ENCODE results near the gene CLCN6. TPM values are rescaled to one million over a fixed set of nuclear protein-coding genes. Genes with fewer than 3 reads are reported as not detected.

Gene CLCN6
- total and polyA plus RNA-seq, 2 donors from 2014 or later: 7.1 to 26.0 TPM

DNA sequence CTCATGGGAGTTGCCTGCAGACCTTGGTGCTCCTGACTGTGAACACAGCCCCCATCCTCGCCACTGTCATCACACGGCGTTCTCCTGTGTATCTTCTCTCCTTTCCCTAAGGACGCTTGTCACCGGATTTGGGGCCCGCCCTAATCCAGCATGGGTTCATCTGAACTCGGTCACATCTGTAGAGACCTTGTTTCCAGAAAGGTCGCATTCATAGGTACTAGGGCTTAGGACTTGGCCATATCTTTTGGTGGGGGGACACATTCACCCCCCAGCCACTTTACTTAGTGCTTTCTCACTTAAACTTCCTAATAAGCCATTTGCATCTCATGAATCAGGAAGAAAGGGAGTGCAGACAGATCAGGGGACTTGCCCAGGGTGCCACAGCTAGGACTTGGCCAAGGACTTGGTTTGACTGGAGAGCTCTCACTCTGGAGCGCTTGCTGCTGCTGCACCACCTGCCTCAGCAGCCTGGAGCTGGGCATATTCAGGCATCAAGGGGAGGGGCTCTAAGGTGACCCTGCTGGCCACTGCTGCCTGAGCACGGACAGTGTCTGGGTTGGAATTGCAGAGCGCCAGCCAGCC, 31.9 kb downstream of the CLCN6 start:
- DNase-seq: no peak
- TF ChIP-seq, protein P1, sequence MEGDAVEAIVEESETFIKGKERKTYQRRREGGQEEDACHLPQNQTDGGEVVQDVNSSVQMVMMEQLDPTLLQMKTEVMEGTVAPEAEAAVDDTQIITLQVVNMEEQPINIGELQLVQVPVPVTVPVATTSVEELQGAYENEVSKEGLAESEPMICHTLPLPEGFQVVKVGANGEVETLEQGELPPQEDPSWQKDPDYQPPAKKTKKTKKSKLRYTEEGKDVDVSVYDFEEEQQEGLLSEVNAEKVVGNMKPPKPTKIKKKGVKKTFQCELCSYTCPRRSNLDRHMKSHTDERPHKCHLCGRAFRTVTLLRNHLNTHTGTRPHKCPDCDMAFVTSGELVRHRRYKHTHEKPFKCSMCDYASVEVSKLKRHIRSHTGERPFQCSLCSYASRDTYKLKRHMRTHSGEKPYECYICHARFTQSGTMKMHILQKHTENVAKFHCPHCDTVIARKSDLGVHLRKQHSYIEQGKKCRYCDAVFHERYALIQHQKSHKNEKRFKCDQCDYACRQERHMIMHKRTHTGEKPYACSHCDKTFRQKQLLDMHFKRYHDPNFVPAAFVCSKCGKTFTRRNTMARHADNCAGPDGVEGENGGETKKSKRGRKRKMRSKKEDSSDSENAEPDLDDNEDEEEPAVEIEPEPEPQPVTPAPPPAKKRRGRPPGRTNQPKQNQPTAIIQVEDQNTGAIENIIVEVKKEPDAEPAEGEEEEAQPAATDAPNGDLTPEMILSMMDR (IDR thresholded peaks at IDR 0.05; ENCODE audit: borderline replicate concordance, extremely low read depth, insufficient read depth): no peak
- H3K27me3 ChIP-seq (ENCODE audit: control insufficient read depth, insufficient read depth, low read length): no peaks in the 10 kb centered on the region
- no peak for FAIRE-seq
- H3K9ac ChIP-seq (ENCODE audit: low read length in 3 of 3): no peak overlapping the region
- no peak overlapping the region for H3K27ac ChIP-seq (ENCODE audit: low read depth in 2 of 2, low read length in 2 of 2)
- no peak overlapping the region for H3K4me3 ChIP-seq (ENCODE audit: low read length in 3 of 3)
- intact Hi-C loops (cut with DNase I): loop anchor here (5.0 kb wide), 1 partner anchor 54 kb away; no protein-coding TSS in a partner anchor
- H3K4me1 ChIP-seq (ENCODE audit: control insufficient read depth in 2 of 3, insufficient read depth in 2 of 3, low read depth in 1 of 3, low read length in 3 of 3): no peaks in the 10 kb centered on the region
- H3K9me3 ChIP-seq (ENCODE audit: control insufficient read depth in 2 of 3, insufficient read depth in 1 of 3, low read length in 3 of 3): no peaks in the 10 kb centered on the region
- H3K36me3 ChIP-seq (ENCODE audit: control insufficient read depth in 2 of 3, insufficient read depth in 3 of 3, low read length in 3 of 3): peaks cover 16 to 76% (median 66%) of the 10 kb centered on the region in 3 donors

DNA sequence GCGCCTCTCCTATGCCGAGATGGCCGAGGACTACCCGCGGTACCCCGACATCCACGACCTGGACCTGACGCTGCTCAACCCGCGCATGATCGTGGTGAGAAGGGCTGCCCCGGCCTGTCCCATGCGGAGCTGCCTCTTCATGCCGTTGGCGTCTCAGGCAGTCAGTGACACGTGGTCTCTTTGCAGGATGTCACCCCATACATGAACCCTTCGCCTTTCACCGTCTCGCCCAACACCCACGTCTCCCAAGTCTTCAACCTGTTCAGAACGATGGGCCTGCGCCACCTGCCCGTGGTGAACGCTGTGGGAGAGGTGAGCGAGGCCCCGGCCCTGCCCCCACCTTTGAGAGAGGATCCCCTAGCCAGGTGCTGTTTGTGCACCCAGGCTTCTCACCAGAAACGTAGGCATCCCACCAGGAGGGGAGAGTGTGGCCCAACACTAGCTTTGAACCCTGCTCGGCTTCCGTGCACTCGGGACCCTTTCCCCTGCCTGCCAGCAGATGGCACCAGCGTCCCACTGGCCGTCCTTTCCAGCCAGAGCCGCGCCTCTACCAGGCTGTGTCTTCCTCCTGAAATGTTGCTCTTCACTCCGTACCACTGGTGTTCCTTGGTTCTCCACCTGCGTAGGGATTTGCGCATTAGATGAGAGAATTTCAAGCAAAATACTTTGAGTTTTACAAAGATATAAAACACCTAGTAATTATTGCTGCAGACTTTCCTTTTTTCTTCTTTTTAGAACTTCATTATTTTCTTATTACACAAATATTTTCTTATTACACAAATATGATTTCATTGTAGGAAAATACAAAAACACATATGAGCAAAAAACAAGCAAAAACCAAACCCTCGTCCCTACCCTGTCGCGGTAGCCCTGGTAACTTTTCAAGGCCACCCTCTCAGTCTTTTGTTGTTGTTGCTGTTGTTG, 32.6 kb downstream of the CLCN6 start:
- H3K9me3 ChIP-seq (ENCODE audit: control insufficient read depth in 2 of 3, insufficient read depth in 1 of 3, low read length in 3 of 3): no peaks in the 10 kb centered on the region
- peaks cover 16 to 70% (median 61%) of the 10 kb centered on the region in 3 donors for H3K36me3 ChIP-seq (ENCODE audit: control insufficient read depth in 2 of 3, insufficient read depth in 3 of 3, low read length in 3 of 3)
- H3K9ac ChIP-seq (ENCODE audit: low read length in 3 of 3): no peak overlapping the region
- no peak overlapping the region for H3K27ac ChIP-seq (ENCODE audit: low read depth in 2 of 2, low read length in 2 of 2)
- no peaks in the 10 kb centered on the region for H3K4me1 ChIP-seq (ENCODE audit: control insufficient read depth in 2 of 3, insufficient read depth in 2 of 3, low read depth in 1 of 3, low read length in 3 of 3)
- TF ChIP-seq, protein P1 (IDR thresholded peaks at IDR 0.05; ENCODE audit: borderline replicate concordance, extremely low read depth, insufficient read depth): peak; percentile 91
- H3K27me3 ChIP-seq (ENCODE audit: control insufficient read depth, insufficient read depth, low read length): no peaks in the 10 kb centered on the region
- DNase-seq (peak; percentile 57 to 90 (median 72)), FAIRE-seq (no peak)
- H3K4me3 ChIP-seq (ENCODE audit: low read length in 3 of 3): no peak overlapping the region
- intact Hi-C loops (cut with DNase I): loop anchor here (5.0 kb wide), 1 partner anchor 54 kb away; no protein-coding TSS in a partner anchor

DNA sequence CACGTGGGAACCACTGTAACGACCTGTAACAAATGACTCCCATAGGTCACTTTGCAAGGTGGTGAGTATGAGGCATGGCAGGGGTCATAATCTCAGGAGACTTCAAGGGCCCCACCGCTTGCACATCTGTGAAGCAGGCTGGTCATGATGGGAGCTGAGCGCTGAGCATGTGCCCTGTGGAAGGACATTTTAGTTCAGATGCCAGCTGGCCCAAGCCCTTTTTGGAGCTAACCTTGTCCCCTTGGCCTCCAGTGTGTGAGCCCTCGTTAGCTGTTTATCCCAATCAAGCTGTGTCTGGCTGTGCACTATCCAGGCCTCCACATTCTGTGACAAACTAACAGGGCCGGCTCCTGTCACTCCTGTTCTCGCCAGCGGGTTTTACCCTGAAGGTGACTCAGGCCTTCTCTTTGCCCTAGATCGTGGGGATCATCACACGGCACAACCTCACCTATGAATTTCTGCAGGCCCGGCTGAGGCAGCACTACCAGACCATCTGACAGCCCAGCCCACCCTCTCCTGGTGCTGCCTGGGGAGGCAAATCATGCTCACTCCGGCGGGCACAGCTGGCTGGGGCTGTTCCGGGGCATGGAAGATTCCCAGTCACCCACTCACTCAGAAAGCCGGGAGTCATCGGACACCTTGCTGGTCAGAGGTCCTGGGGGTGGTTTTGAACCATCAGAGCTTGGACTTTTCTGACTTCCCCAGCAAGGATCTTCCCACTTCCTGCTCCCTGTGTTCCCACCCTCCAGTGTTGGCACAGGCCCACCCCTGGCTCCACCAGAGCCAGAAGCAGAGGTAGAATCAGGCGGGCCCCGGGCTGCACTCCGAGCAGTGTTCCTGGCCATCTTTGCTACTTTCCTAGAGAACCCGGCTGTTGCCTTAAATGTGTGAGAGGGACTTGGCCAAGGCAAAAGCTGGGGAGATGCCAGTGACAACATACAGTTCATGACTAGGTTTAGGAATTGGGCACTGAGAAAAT, 34.0 kb downstream of the CLCN6 start:
- DNase-seq (peak in 1 of 5 donors; percentile 54), FAIRE-seq (no peak)
- TF ChIP-seq, protein P1 (IDR thresholded peaks at IDR 0.05; ENCODE audit: borderline replicate concordance, extremely low read depth, insufficient read depth): no peak
- Histone ChIP-seq H3K4me1 (ENCODE audit: control insufficient read depth in 2 of 3, insufficient read depth in 2 of 3, low read depth in 1 of 3, low read length in 3 of 3) (no peaks in the 10 kb centered on the region), H3K36me3 (ENCODE audit: control insufficient read depth in 2 of 3, insufficient read depth in 3 of 3, low read length in 3 of 3) (peaks cover 13 to 62% (median 59%) of the 10 kb centered on the region in 3 donors), H3K27me3 (ENCODE audit: control insufficient read depth, insufficient read depth, low read length) (no peaks in the 10 kb centered on the region), H3K9me3 (ENCODE audit: control insufficient read depth in 2 of 3, insufficient read depth in 1 of 3, low read length in 3 of 3) (no peaks in the 10 kb centered on the region), H3K9ac (ENCODE audit: low read length in 3 of 3) (no peak overlapping the region), H3K27ac (ENCODE audit: low read depth in 2 of 2, low read length in 2 of 2) (no peak overlapping the region), H3K4me3 (ENCODE audit: low read length in 3 of 3) (no peak overlapping the region)
- intact Hi-C loops (cut with DNase I): loop anchor here (5.0 kb wide), 1 partner anchor 52 kb away; no protein-coding TSS in a partner anchor
